Heart left ventricle (tissue), 16 donors: ENCODE measurements around the gene HPSE2. TPM values are rescaled to one million over a fixed set of nuclear protein-coding genes. Genes with fewer than 3 reads are reported as not detected.

Experiments
- ATAC-seq, 4 donors: fragments of 200-7000 bp; cut with Tn5 transposase; one replicate each; pipeline ENCODE4 v1.9.1; 2020 to 2022; ENCODE audit warnings: moderate library complexity in 4 of 4, mild to moderate bottlenecking in 3 of 4, moderate number of reproducible peaks in 1 of 4
- DNase-seq, 5 donors: peaks; one replicate each; pipeline ENCODE4 v3.0.0-alpha.2; 2020
- H3K27ac ChIP-seq, 12 donors: fragments of 200-600 bp; sonication (generic) in 4 of 12; one replicate each; pipeline versions ENCODE4 v1.5.0 to v1.8.0; 2016 to 2022; ENCODE audit warnings: mild to moderate bottlenecking in 2 of 12
- H3K27me3 ChIP-seq, 9 donors: fragments of 200-600 bp; sonication (generic) in 2 of 9; one replicate each; pipeline versions ENCODE4 v1.5.1 to v1.8.0; 2016 to 2022; ENCODE audit warnings: mild to moderate bottlenecking in 3 of 9
- H3K36me3 ChIP-seq, 9 donors: fragments of 200-600 bp; sonication (generic) in 2 of 9; one replicate each; pipeline versions ENCODE4 v1.5.0 to v1.8.0; 2018 to 2022; ENCODE audit warnings: mild to moderate bottlenecking in 2 of 9
- H3K4me1 ChIP-seq, 12 donors: fragments of 200-600 bp; sonication (generic) in 4 of 12; one replicate each; pipeline versions ENCODE4 v1.5.0 to v1.8.0; 2016 to 2022; ENCODE audit warnings: mild to moderate bottlenecking in 3 of 12
- H3K4me3 ChIP-seq, 12 donors: fragments of 200-600 bp; sonication (generic) in 4 of 12; one replicate each; pipeline versions ENCODE4 v1.5.0 to v1.8.0; 2017 to 2022; ENCODE audit warnings: mild to moderate bottlenecking in 9 of 12, moderate library complexity in 4 of 12
- H3K9me3 ChIP-seq, 12 donors: fragments of 200-600 bp; sonication (generic) in 4 of 12; one replicate each; pipeline versions ENCODE4 v1.5.0 to v1.8.0; 2016 to 2022; ENCODE audit warnings: mild to moderate bottlenecking in 1 of 12
- CTCF ChIP-seq, 12 donors: fragments of 200-600 bp; sonication (generic) in 4 of 12; IDR thresholded peaks; one replicate each; pipeline versions ENCODE4 v1.5.0 to v1.8.0; 2018 to 2022; ENCODE audit warnings: antibody characterized with exemption in 12 of 12, mild to moderate bottlenecking in 5 of 12
- POLR2A ChIP-seq, 2 donors: fragments of 450-650 bp; IDR thresholded peaks; one replicate each; pipeline ENCODE4 v1.6.1; 2017; ENCODE audit warnings: antibody characterized with exemption in 2 of 2, mild to moderate bottlenecking in 2 of 2, moderate library complexity in 2 of 2
- WGBS, 4 donors: extraction: QIAGEN DNeasy Blood & Tissue Kit in 2 of 4; methylation state at CpG; one replicate each; pipeline versions ENCODE4 v1.1.5 to v1.1.7; 2013 to 2018; 5-methylcytosine and 5-hydroxymethylcytosine counted together
- intact Hi-C, 10 donors: fragments of 100-400 bp; cut with DNase I; formaldehyde crosslinking; loops; one replicate each; pipeline versions ENCODE4 v1.11.1 to v1.14.2; 2022
- polyA plus RNA-seq, 2 donors: library from polyadenylated mRNA; stranded (reverse); fragments of 200-250 nt; gene quantifications; one replicate each; pipeline ENCODE4 v1.2.3, GENCODE V29; 2013
- total RNA-seq, 9 donors: library from RNA; depleted of rRNA in 2 of 9; stranded (reverse); fragments of >200 nt in 2 of 9; fragmentation: NEBNext Ultra II Directional in 3 of 9; extraction: Animal tissue kit (Norgen Biotek cat#: 25700) in 3 of 9; gene quantifications; one replicate each; pipeline versions ENCODE4 v1.1.0 to v1.2.4, GENCODE V29; 2016 to 2023
- donor health status: ischemic (EF 13 %, LVEDD 7.1; RV severe dilation, severe dysfunction).
- donor health status: healthy with polysubstance abuse.
- donor health status: DM: no; HTN: yes; CAD: no.
- donor health status: DM: no; HTN: no; CAD: no.
- donor health status: ischemic (EF 25% LVEDD 6.9; RV normal size, moderate dysfunction).
- donor health status: ischemic (EF 25% LVEDD 5.7; RV mildly dilated, moderate dysfunction).
- donor health status: healthy.
- donor health status: DM: yes; HTN: yes; CAD: no.
- donor health status: ischemic (EF 35%, LVEDD 5.7; RV mildly dilated, moderate dysfunction).
- donor health status: nonischemic (EF 11% LVEDD 7.7; RV severe dilation, severe dysfunction).
- donor health status: DM: yes; HTN: yes; CAD: no.
- donor health status: PGD.
- donor health status: ischemic (EF 29% LVEDD 5.4; RV normal size, mild dysfunction).
- donor health status: nonischemic (EF 23%, LVEDD 6.1; RV moderate dilation, normal function).

Gene HPSE2
- total and polyA plus RNA-seq, 11 donors: 0.06 to 0.18 (median 0.12) TPM; not detected in 3

GRCh38 chr10:98878921-98879320 lies 356.7 kb downstream of the HPSE2 start:
- peaks cover 0 to 4% (median 0%) of the 10 kb centered on the region in 12 donors for H3K4me1 ChIP-seq
- DNase-seq (no peak), ATAC-seq (no peak)
- no peak overlapping the region for H3K27ac ChIP-seq
- intact Hi-C loops: no loop called here
- TF ChIP-seq POLR2A (IDR thresholded peaks at IDR 0.05): no peak
- TF ChIP-seq CTCF (IDR thresholded peaks at IDR 0.05): no peak
- no peak overlapping the region for H3K4me3 ChIP-seq
- H3K9me3 ChIP-seq: no peaks in the 10 kb centered on the region
- H3K36me3 ChIP-seq: no peaks in the 10 kb centered on the region
- H3K27me3 ChIP-seq: no peaks in the 10 kb centered on the region
- 6 to 11% (median 10%) methylated on average over 2 of the region's 2 CpGs for WGBS, 4 donors

GRCh38 chr10:98878418-98878817 lies 357.2 kb downstream of the HPSE2 start:
- 38 to 61% (median 49%) methylated on average over 2 of the region's 2 CpGs for WGBS, 4 donors
- H3K4me1 ChIP-seq: peaks cover 0 to 4% (median 0%) of the 10 kb centered on the region in 12 donors
- no peak for DNase-seq
- no peaks in the 10 kb centered on the region for H3K36me3 ChIP-seq
- no peaks in the 10 kb centered on the region for H3K27me3 ChIP-seq
- intact Hi-C loops: no loop called here
- no peak overlapping the region for H3K27ac ChIP-seq
- no peaks in the 10 kb centered on the region for H3K9me3 ChIP-seq
- no peak for ATAC-seq
- no peak for TF ChIP-seq CTCF (IDR thresholded peaks at IDR 0.05)
- no peak for TF ChIP-seq POLR2A (IDR thresholded peaks at IDR 0.05)
- H3K4me3 ChIP-seq: no peak overlapping the region

GRCh38 chr10:98861962-98862361 lies 373.7 kb downstream of the HPSE2 start:
- H3K4me3 ChIP-seq: no peak overlapping the region
- H3K36me3 ChIP-seq: no peaks in the 10 kb centered on the region
- DNase-seq (no peak), ATAC-seq (no peak)
- peaks cover 0 to 13% (median 1%) of the 10 kb centered on the region in 12 donors for H3K9me3 ChIP-seq
- no peaks in the 10 kb centered on the region for H3K4me1 ChIP-seq
- H3K27me3 ChIP-seq: no peaks in the 10 kb centered on the region
- intact Hi-C loops: no loop called here
- no peak for TF ChIP-seq CTCF (IDR thresholded peaks at IDR 0.05)
- no peak for TF ChIP-seq POLR2A (IDR thresholded peaks at IDR 0.05)
- WGBS, 4 donors: 94 to 98% (median 95%) methylated on average over 2 of the region's 2 CpGs
- no peak overlapping the region for H3K27ac ChIP-seq

- Histone ChIP-seq H3K4me3 (no peak overlapping the region), H3K4me1 (no peaks in the 10 kb centered on the region), H3K27me3 (no peaks in the 10 kb centered on the region), H3K36me3 (no peaks in the 10 kb centered on the region), H3K27ac (no peak overlapping the region), H3K9me3 (no peaks in the 10 kb centered on the region)
- intact Hi-C loops: no loop called here
- TF ChIP-seq CTCF (IDR thresholded peaks at IDR 0.05) (peak in 1 of 12 donors; percentile 12), POLR2A (IDR thresholded peaks at IDR 0.05) (no peak)
- DNase-seq (no peak), ATAC-seq (no peak)
- WGBS, 4 donors: 73 to 80% (median 77%) methylated on average over 2 of the region's 2 CpGs
Observed at GRCh38 chr10:98858525-98858924, 377.1 kb downstream of the HPSE2 start.
